Liver (tissue), 9 donors: ENCODE results near the gene GATAD2B. TPM values are rescaled to one million over a fixed set of nuclear protein-coding genes. Genes with fewer than 3 reads are reported as not detected.
"Not testable (repeated sequence)": the region's sequence is repeated elsewhere in the genome, so short reads cannot be mapped to it uniquely, and the experiment has no call there.

ENCODE experiments used
- DNase-seq: peaks from one replicate; pipeline ENCODE4 v3.0.0-alpha.2; 2017; ENCODE audit warnings: low spot score
- H3K27ac ChIP-seq, 2 donors: one replicate each; pipeline ENCODE4 v1.7.0; 2013; ENCODE audit warnings: inconsistent platforms in 2 of 2, low read length in 2 of 2, control low read depth in 1 of 2, low read depth in 1 of 2, mild to moderate bottlenecking in 1 of 2
- H3K27me3 ChIP-seq, 4 donors: one replicate each; pipeline versions ENCODE4 v1.6.1 to v1.7.0; 2013; ENCODE audit warnings: low read length in 3 of 4, inconsistent platforms in 1 of 4, mild to moderate bottlenecking in 1 of 4, moderate library complexity in 1 of 4; ENCODE audit not compliant: control insufficient read depth in 4 of 4, insufficient read depth in 4 of 4
- H3K36me3 ChIP-seq, 4 donors: one replicate each; pipeline versions ENCODE4 v1.6.1 to v1.7.0; 2013; ENCODE audit warnings: low read length in 3 of 4, mild to moderate bottlenecking in 3 of 4, low read depth in 1 of 4, moderate library complexity in 1 of 4; ENCODE audit not compliant: control insufficient read depth in 4 of 4, insufficient read depth in 3 of 4
- H3K4me1 ChIP-seq, 4 donors: one replicate each; pipeline versions ENCODE4 v1.6.1 to v1.7.0; 2013; ENCODE audit warnings: low read length in 3 of 4, mild to moderate bottlenecking in 3 of 4, moderate library complexity in 1 of 4; ENCODE audit not compliant: control insufficient read depth in 4 of 4, insufficient read depth in 4 of 4
- H3K4me3 ChIP-seq, 3 donors: one replicate each; pipeline versions ENCODE4 v1.6.1 to v1.7.0; 2013; ENCODE audit warnings: low read length in 3 of 3, control low read depth in 1 of 3, low read depth in 1 of 3, mild to moderate bottlenecking in 1 of 3
- H3K9ac ChIP-seq, 2 donors: one replicate each; pipeline ENCODE4 v1.7.0; 2013; ENCODE audit warnings: low read length in 2 of 2, mild to moderate bottlenecking in 2 of 2, moderate library complexity in 2 of 2, control low read depth in 1 of 2, low read depth in 1 of 2
- H3K9me3 ChIP-seq, 4 donors: one replicate each; pipeline versions ENCODE4 v1.6.1 to v1.7.0; 2013; ENCODE audit warnings: low read length in 3 of 4; ENCODE audit not compliant: control insufficient read depth in 4 of 4
- EGR1 ChIP-seq, 2 donors: IDR thresholded peaks; 2 replicates each; pipeline ENCODE4 v1.6.1; 2016 to 2018; ENCODE audit warnings: antibody characterized with exemption in 2 of 2, low read depth in 2 of 2
- FOXA1 ChIP-seq: IDR thresholded peaks from 2 replicates; pipeline ENCODE4 v1.6.1; 2016; ENCODE audit warnings: antibody characterized with exemption
- FOXA2 ChIP-seq: IDR thresholded peaks from 2 replicates; pipeline ENCODE4 v1.6.1; 2016; ENCODE audit warnings: antibody characterized with exemption
- GABPA ChIP-seq, 2 donors: IDR thresholded peaks in 1 of 2; conservative IDR thresholded peaks in 1 of 2; 2 replicates each; pipeline ENCODE4 v1.6.1; 2016; ENCODE audit warnings: antibody characterized with exemption in 2 of 2, mild to moderate bottlenecking in 1 of 2, moderate library complexity in 1 of 2
- HNF4A ChIP-seq, 2 donors: conservative IDR thresholded peaks; 2 replicates each; pipeline ENCODE4 v1.6.1; 2016; ENCODE audit warnings: antibody characterized with exemption in 2 of 2, mild to moderate bottlenecking in 2 of 2
- HNF4G ChIP-seq: IDR thresholded peaks from 2 replicates; pipeline ENCODE4 v1.6.1; 2016; ENCODE audit warnings: antibody characterized with exemption
- JUND ChIP-seq, 2 donors: IDR thresholded peaks; 2 replicates each; pipeline ENCODE4 v1.6.1; 2016; ENCODE audit warnings: antibody characterized with exemption in 2 of 2
- NR2F2 ChIP-seq: IDR thresholded peaks from 2 replicates; pipeline ENCODE4 v1.6.1; 2016; ENCODE audit warnings: antibody characterized with exemption
- RXRA ChIP-seq, 2 donors: IDR thresholded peaks; 2 replicates each; pipeline ENCODE4 v1.6.1; 2017 to 2018; ENCODE audit warnings: antibody characterized with exemption in 2 of 2, mild to moderate bottlenecking in 1 of 2
- SP1 ChIP-seq: IDR thresholded peaks from 2 replicates; pipeline ENCODE4 v1.6.1; 2018; ENCODE audit warnings: antibody characterized with exemption, mild to moderate bottlenecking
- TAF1 ChIP-seq: conservative IDR thresholded peaks from 2 replicates; pipeline ENCODE4 v1.6.1; 2016; ENCODE audit warnings: antibody characterized with exemption, mild to moderate bottlenecking
- YY1 ChIP-seq: IDR thresholded peaks from 2 replicates; pipeline ENCODE4 v1.6.1; 2016; ENCODE audit warnings: antibody characterized with exemption, mild to moderate bottlenecking
- WGBS: extraction: QIAGEN DNeasy Blood & Tissue Kit; methylation state at CpG from one replicate; pipeline ENCODE4 v1.1.7; 2013; 5-methylcytosine and 5-hydroxymethylcytosine counted together
- polyA plus RNA-seq, 2 donors: library from polyadenylated mRNA; stranded (reverse) in 1 of 2; unstranded in 1 of 2; fragments of 200-250 nt in 1 of 2; fragments of >200 nt in 1 of 2; fragmentation: Nextera tagmentation in 1 of 2; extraction: Ambion mirVana in 1 of 2; gene quantifications; one replicate each; pipeline versions ENCODE4 v1.2.1 to v1.2.3, GENCODE V29; 2013 to 2015
- total RNA-seq, 2 donors: library from RNA; depleted of rRNA; stranded (reverse); fragments of >200 nt; gene quantifications; one replicate each; pipeline ENCODE4 v1.2.3, GENCODE V29; 2014
- TF ChIP-seq, protein P1 (sequence below): IDR thresholded peaks from 2 replicates; pipeline ENCODE4 v1.6.1; 2016; ENCODE audit warnings: antibody characterized with exemption
- TF ChIP-seq, protein P2 (sequence below): IDR thresholded peaks from 2 replicates; pipeline ENCODE4 v1.6.1; 2016; ENCODE audit warnings: antibody characterized with exemption
- TF ChIP-seq, protein P3 (sequence below): IDR thresholded peaks from 2 replicates; pipeline ENCODE4 v1.6.1; 2016; ENCODE audit warnings: antibody characterized with exemption, mild to moderate bottlenecking
- TF ChIP-seq, protein P4 (sequence below): fragments of 150-350 bp; IDR thresholded peaks from 2 replicates; pipeline ENCODE4 v1.5.1; 2017; ENCODE audit warnings: improper control_type of control experiment, low read depth, low read length; ENCODE audit not compliant: missing input control
- donor health status: healthy.
- donor health status: healthy.
- donor health status: healthy.
- donor health status: healthy.
- donor health status: healthy.

Gene GATAD2B
- total and polyA plus RNA-seq, 4 donors, result 3.2 to 4.9 (median 3.9) TPM

DNA sequence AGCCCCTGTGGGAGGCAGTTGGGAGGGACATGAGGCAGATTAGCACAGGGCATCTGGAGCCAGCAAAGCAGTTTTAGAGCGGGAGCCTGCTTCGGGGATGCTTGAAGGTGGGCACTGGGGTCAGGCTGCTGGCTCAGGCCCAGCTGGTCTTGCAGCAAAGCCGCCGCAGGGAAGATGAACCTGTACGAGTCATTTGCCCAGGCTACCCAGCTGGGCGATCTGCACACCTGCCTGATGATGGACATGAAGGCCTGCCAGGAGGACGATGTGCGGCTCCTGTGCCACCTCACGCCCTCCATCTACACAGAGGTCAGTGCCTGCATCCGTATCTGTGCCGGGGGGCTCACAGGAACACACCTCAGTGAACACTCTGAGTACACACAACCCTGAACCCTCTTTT lies 155.3 kb downstream of the GATAD2B start:
- H3K9ac ChIP-seq, result no peak overlapping the region
- no peak overlapping the region for H3K4me3 ChIP-seq
- peaks cover 11 to 37% (median 30%) of the 10 kb centered on the region in 4 donors for H3K36me3 ChIP-seq
- H3K27ac ChIP-seq, result peak overlapping the region; percentile 51 to 83
- peaks cover 19 to 38% (median 29%) of the 10 kb centered on the region in 4 donors for H3K4me1 ChIP-seq
- DNase-seq, result no peak
- no peaks in the 10 kb centered on the region for H3K9me3 ChIP-seq
- no peaks in the 10 kb centered on the region for H3K27me3 ChIP-seq
- 88% methylated on average over 11 of the region's 11 CpGs for WGBS
- TF ChIP-seq, protein P1, sequence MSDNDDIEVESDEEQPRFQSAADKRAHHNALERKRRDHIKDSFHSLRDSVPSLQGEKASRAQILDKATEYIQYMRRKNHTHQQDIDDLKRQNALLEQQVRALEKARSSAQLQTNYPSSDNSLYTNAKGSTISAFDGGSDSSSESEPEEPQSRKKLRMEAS, result no peak
- TF ChIP-seq FOXA1 (no peak), NR2F2 (no peak), JUND (IDR thresholded peaks at IDR 0.05) (no peak), HNF4G (no peak), RXRA (IDR thresholded peaks at IDR 0.05) (no peak), FOXA2 (no peak), SP1 (no peak), GABPA (IDR thresholded peaks at IDR 0.05 in 1 of 2, conservative IDR thresholded peaks at IDR 0.05 in 1 of 2) (no peak), TAF1 (no peak), YY1 (no peak), HNF4A (conservative IDR thresholded peaks at IDR 0.05) (no peak), EGR1 (IDR thresholded peaks at IDR 0.05; ENCODE audit: low read depth in 2 of 2) (no peak)
- TF ChIP-seq, protein P2, sequence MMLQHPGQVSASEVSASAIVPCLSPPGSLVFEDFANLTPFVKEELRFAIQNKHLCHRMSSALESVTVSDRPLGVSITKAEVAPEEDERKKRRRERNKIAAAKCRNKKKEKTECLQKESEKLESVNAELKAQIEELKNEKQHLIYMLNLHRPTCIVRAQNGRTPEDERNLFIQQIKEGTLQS, result no peak
- TF ChIP-seq, protein P3, sequence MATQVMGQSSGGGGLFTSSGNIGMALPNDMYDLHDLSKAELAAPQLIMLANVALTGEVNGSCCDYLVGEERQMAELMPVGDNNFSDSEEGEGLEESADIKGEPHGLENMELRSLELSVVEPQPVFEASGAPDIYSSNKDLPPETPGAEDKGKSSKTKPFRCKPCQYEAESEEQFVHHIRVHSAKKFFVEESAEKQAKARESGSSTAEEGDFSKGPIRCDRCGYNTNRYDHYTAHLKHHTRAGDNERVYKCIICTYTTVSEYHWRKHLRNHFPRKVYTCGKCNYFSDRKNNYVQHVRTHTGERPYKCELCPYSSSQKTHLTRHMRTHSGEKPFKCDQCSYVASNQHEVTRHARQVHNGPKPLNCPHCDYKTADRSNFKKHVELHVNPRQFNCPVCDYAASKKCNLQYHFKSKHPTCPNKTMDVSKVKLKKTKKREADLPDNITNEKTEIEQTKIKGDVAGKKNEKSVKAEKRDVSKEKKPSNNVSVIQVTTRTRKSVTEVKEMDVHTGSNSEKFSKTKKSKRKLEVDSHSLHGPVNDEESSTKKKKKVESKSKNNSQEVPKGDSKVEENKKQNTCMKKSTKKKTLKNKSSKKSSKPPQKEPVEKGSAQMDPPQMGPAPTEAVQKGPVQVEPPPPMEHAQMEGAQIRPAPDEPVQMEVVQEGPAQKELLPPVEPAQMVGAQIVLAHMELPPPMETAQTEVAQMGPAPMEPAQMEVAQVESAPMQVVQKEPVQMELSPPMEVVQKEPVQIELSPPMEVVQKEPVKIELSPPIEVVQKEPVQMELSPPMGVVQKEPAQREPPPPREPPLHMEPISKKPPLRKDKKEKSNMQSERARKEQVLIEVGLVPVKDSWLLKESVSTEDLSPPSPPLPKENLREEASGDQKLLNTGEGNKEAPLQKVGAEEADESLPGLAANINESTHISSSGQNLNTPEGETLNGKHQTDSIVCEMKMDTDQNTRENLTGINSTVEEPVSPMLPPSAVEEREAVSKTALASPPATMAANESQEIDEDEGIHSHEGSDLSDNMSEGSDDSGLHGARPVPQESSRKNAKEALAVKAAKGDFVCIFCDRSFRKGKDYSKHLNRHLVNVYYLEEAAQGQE, result no peak
- TF ChIP-seq, protein P4, sequence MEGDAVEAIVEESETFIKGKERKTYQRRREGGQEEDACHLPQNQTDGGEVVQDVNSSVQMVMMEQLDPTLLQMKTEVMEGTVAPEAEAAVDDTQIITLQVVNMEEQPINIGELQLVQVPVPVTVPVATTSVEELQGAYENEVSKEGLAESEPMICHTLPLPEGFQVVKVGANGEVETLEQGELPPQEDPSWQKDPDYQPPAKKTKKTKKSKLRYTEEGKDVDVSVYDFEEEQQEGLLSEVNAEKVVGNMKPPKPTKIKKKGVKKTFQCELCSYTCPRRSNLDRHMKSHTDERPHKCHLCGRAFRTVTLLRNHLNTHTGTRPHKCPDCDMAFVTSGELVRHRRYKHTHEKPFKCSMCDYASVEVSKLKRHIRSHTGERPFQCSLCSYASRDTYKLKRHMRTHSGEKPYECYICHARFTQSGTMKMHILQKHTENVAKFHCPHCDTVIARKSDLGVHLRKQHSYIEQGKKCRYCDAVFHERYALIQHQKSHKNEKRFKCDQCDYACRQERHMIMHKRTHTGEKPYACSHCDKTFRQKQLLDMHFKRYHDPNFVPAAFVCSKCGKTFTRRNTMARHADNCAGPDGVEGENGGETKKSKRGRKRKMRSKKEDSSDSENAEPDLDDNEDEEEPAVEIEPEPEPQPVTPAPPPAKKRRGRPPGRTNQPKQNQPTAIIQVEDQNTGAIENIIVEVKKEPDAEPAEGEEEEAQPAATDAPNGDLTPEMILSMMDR, result no peak

DNA sequence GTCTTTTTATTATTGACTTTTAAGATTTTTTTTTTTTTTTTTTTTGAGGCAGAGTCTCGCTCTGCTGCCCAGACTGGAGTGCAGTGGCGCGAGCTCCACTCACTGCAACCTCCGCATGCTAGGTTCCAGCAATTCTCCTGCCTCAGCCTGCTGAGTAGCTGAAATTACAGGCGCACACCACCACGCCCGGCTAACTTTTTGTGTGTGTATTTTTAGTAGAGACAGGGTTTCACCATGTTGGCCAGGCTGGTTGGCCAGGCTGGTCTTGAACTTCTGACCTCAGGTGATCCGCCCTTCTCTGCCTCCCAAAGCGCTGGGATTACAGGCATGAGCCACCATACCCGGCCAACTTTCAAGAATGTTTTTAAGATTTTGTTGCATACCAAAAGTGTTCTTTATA lies 156.1 kb downstream of the GATAD2B start:
- 69% methylated on average over 10 of the region's 10 CpGs for WGBS
- TF ChIP-seq HNF4A (conservative IDR thresholded peaks at IDR 0.05) (peak; percentile 5 to 15), RXRA (IDR thresholded peaks at IDR 0.05) (peak; percentile 19 to 47)
- Histone ChIP-seq H3K4me1 (peaks cover 17 to 34% (median 28%) of the 10 kb centered on the region in 4 donors), H3K36me3 (peaks cover 5 to 36% (median 26%) of the 10 kb centered on the region in 4 donors)
- not testable (repeated sequence) for H3K4me3 ChIP-seq, H3K9ac ChIP-seq, H3K27me3 ChIP-seq, H3K27ac ChIP-seq, H3K9me3 ChIP-seq, DNase-seq
